DMS53 treated with DMSO at 0.1 percent for 48 hours (cell line): ENCODE measurements around the gene SFRP2.

Experiments used
- DNase-seq: peaks from one replicate; lab custom pipeline; 2025; ENCODE audit not compliant: unreplicated experiment; lab: John Stamatoyannopoulos, UW

Gene SFRP2

GRCh38 chr4:153731239-153731638 is 57.6 kb downstream of the SFRP2 start:
- DNase-seq = no peak
